Endodermal cell (in vitro differentiated cells): Measurements from ENCODE around the gene TVP23A. TPM values are rescaled to one million over a fixed set of nuclear protein-coding genes. Genes with fewer than 3 reads are reported as not detected.

Experiments used
- DNase-seq: peaks from one replicate; pipeline ENCODE4 v3.0.0-alpha.2; 2017
- H3K27ac ChIP-seq: 2 replicates; pipeline ENCODE4 v1.5.1; 2013; ENCODE audit warnings: mild to moderate bottlenecking, low read depth, low read length, moderate library complexity
- H3K27me3 ChIP-seq: 2 replicates; pipeline ENCODE4 v1.6.1; 2013; ENCODE audit warnings: mild to moderate bottlenecking, low read length, moderate library complexity; ENCODE audit not compliant: insufficient read depth, control insufficient read depth, poor library complexity, severe bottlenecking
- H3K36me3 ChIP-seq: 2 replicates; pipeline ENCODE4 v1.7.0; 2013; ENCODE audit warnings: mild to moderate bottlenecking, low read length, moderate library complexity; ENCODE audit not compliant: control insufficient read depth, insufficient read depth
- H3K4me1 ChIP-seq: one replicate; pipeline ENCODE4 v1.7.0; 2013; ENCODE audit warnings: low read length; ENCODE audit not compliant: control insufficient read depth, insufficient read depth
- H3K4me3 ChIP-seq: 2 replicates; pipeline ENCODE4 v1.5.1; 2013; ENCODE audit warnings: mild to moderate bottlenecking, low read length, moderate library complexity
- H3K9ac ChIP-seq: 2 replicates; pipeline ENCODE4 v1.6.1; 2013; ENCODE audit warnings: mild to moderate bottlenecking, low read length, moderate library complexity; ENCODE audit not compliant: poor library complexity, severe bottlenecking; ENCODE audit errors: extremely low read depth
- H3K9me3 ChIP-seq: 2 replicates; pipeline ENCODE4 v1.6.1; 2013; ENCODE audit warnings: mild to moderate bottlenecking, low read length, moderate library complexity; ENCODE audit not compliant: control insufficient read depth
- H3K27ac Mint-ChIP-seq: 2 replicates; pipeline ENCODE4 v1.8.0; 2020; ENCODE audit warnings: mixed read lengths
- H3K27me3 Mint-ChIP-seq: 2 replicates; pipeline ENCODE4 v1.8.0; 2021; ENCODE audit warnings: mild to moderate bottlenecking, mixed read lengths; ENCODE audit not compliant: insufficient read depth
- H3K36me3 Mint-ChIP-seq: 2 replicates; pipeline ENCODE4 v1.8.0; 2020; ENCODE audit warnings: low read depth, mixed read lengths
- H3K4me1 Mint-ChIP-seq: 2 replicates; pipeline ENCODE4 v1.8.0; 2020; ENCODE audit warnings: mixed read lengths
- H3K4me3 Mint-ChIP-seq: 2 replicates; pipeline ENCODE4 v1.8.0; 2020; ENCODE audit warnings: mild to moderate bottlenecking, moderate library complexity, mixed read lengths
- H3K9me3 Mint-ChIP-seq: 2 replicates; pipeline ENCODE4 v1.8.0; 2020; ENCODE audit warnings: mild to moderate bottlenecking, mixed read lengths
- CTCF ChIP-seq: fragments of 200-600 bp; sonication (generic); conservative IDR thresholded peaks from 2 replicates; pipeline ENCODE4 v1.5.0; 2021; ENCODE audit warnings: antibody characterized with exemption, mild to moderate bottlenecking
- WGBS, 2 experiments: methylation state at CpG; one replicate each; pipeline versions ENCODE4 v1.1.5 to v1.1.7; 2013; ENCODE audit warnings: missing lambda C conversion rate in 2 of 2, mixed read lengths in 1 of 2; ENCODE audit not compliant: insufficient coverage in 1 of 2, insufficient read length in 1 of 2; 5-methylcytosine and 5-hydroxymethylcytosine counted together
- total RNA-seq, 2 donors: library from RNA; stranded (reverse); fragmentation: NEBNext Ultra II Directional in 1 of 2; extraction: Animal tissue kit (Norgen Biotek cat#: 25700) in 1 of 2; gene quantifications; 2 replicates in 1 of 2; 3 replicates in 1 of 2; pipeline ENCODE4 v1.2.1, GENCODE V29; 2021

TVP23A gene
- total RNA-seq, 2 donors from 2014 or later, result 7.6 to 13.6 TPM

DNA sequence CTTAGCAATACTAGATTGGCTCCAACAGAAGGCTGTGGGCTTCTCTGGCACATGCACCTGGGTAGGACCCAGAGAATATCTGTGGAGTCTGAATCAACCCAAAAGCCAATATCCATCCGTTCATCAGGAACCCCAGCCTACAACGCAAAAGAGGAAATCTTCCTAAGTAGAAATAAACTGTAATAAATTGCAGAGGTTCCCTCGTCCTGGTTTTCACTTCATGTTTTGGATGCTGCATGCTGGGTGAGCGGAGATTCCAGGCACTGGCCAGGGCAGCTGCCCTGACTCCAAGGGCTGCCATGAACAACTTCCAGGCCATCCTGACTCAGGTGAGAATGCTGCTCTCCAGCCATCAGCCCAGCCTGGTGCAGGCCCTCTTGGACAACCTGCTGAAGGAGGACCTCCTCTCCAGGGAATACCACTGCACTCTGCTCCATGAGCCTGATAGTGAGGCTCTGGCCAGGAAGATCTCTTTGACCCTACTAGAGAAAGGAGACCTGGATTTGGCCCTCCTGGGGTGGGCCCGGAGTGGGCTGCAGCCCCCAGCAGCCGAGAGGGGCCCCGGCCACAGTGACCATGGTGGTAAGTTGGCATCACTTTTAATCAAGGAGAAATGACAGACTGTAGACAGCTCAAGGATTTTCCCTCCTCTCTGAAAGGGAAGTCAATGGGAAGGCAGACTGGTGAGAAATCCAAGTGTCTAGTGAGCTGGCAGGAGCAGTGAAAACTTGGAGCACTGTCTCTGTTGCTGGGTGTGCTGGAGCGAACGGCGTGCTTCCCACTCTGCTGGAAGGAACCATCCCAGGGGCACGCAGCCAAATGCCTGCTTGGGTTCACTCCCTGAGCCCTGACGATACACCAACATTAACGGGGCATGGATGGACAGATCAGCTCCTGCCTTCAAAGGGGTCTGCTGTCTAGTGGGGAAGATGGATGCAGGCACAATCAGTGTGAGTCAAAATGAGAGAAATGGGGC lies 47.7 kb upstream of the TVP23A start:
- Histone ChIP-seq H3K4me3 (no peak overlapping the region), H3K27ac (no peak overlapping the region), H3K27me3 (peaks cover 17% of the 10 kb centered on the region), H3K9me3 (no peaks in the 10 kb centered on the region), H3K9ac (no peak overlapping the region), H3K4me1 (peaks cover 4% of the 10 kb centered on the region), H3K36me3 (no peaks in the 10 kb centered on the region)
- Mint-ChIP-seq H3K9me3 (no peaks in the 10 kb centered on the region), H3K4me3 (no peak overlapping the region), H3K36me3 (no peaks in the 10 kb centered on the region), H3K27me3 (peaks cover 7% of the 10 kb centered on the region), H3K4me1 (peaks cover 2% of the 10 kb centered on the region), H3K27ac (no peak overlapping the region)
- no peak for TF ChIP-seq CTCF
- DNase-seq, result no peak
- 90 to 95% methylated on average over 8 to 13 of the region's 13 CpGs for WGBS, 2 experiments

- no peak overlapping the region for H3K4me3 Mint-ChIP-seq
- H3K4me3 ChIP-seq, result no peak overlapping the region
- H3K9ac ChIP-seq, result no peak overlapping the region
- H3K9me3 ChIP-seq, result no peaks in the 10 kb centered on the region
- no peak overlapping the region for H3K27ac Mint-ChIP-seq
- peaks cover 4% of the 10 kb centered on the region for H3K4me1 ChIP-seq
- peaks cover 2% of the 10 kb centered on the region for H3K4me1 Mint-ChIP-seq
- peaks cover 6% of the 10 kb centered on the region for H3K27me3 ChIP-seq
- no peak overlapping the region for H3K27ac ChIP-seq
- no peaks in the 10 kb centered on the region for H3K36me3 ChIP-seq
- H3K36me3 Mint-ChIP-seq, result no peaks in the 10 kb centered on the region
- no peaks in the 10 kb centered on the region for H3K9me3 Mint-ChIP-seq
- no peak for DNase-seq
- 92 to 93% methylated on average over 2 of the region's 2 CpGs for WGBS, 2 experiments
- peaks cover 10% of the 10 kb centered on the region for H3K27me3 Mint-ChIP-seq
- TF ChIP-seq CTCF, result no peak
Observed at GRCh38 chr16:10862438-10862837, 43.8 kb upstream of the TVP23A start.

GRCh38 chr16:10859658-10860057 lies 41.1 kb upstream of the TVP23A start:
- Mint-ChIP-seq H3K36me3 (no peaks in the 10 kb centered on the region), H3K4me3 (no peak overlapping the region), H3K4me1 (peaks cover 2% of the 10 kb centered on the region), H3K27me3 (peaks cover 6% of the 10 kb centered on the region), H3K27ac (no peak overlapping the region), H3K9me3 (no peaks in the 10 kb centered on the region)
- H3K27me3 ChIP-seq, result no peaks in the 10 kb centered on the region
- no peaks in the 10 kb centered on the region for H3K9me3 ChIP-seq
- H3K4me3 ChIP-seq, result no peak overlapping the region
- no peak overlapping the region for H3K9ac ChIP-seq
- no peak overlapping the region for H3K27ac ChIP-seq
- no peak for DNase-seq
- TF ChIP-seq CTCF, result no peak
- peaks cover 4% of the 10 kb centered on the region for H3K4me1 ChIP-seq
- WGBS, 2 experiments, result 91% methylated on average over 4 of the region's 6 CpGs; no CpG with 5 or more reads in 1 of the 2 experiments
- H3K36me3 ChIP-seq, result no peaks in the 10 kb centered on the region
